Natural killer cell (primary cell): ENCODE measurements around the gene IZUMO1. TPM values are rescaled to one million over a fixed set of nuclear protein-coding genes. Genes with fewer than 3 reads are reported as not detected.
"Not testable (repeated sequence)": the region's sequence is repeated elsewhere in the genome, so short reads cannot be mapped to it uniquely, and the experiment has no call there.

ENCODE experiments used
- ATAC-seq, 3 donors: fragments of 150-1000 bp in 2 of 3; fragments of 200-7000 bp in 1 of 3; cut with Tn5 transposase; 1 replicate in 1 of 3; 2 replicates in 2 of 3; pipeline ENCODE4 v1.10.0; 2021; ENCODE audit warnings: mild to moderate bottlenecking in 2 of 3, moderate library complexity in 2 of 3
- DNase-seq, 2 donors: peaks; one replicate each; pipeline versions ENCODE4 v3.0.0 to v3.0.0-alpha.2; 2013 to 2021; ENCODE audit warnings: mixed read lengths in 1 of 2
- H3K27ac ChIP-seq: one replicate; pipeline ENCODE4 v1.5.1; 2013; ENCODE audit warnings: mild to moderate bottlenecking, low read length
- H3K27me3 ChIP-seq: one replicate; pipeline ENCODE4 v1.6.1; 2013; ENCODE audit warnings: low read length; ENCODE audit not compliant: control insufficient read depth, insufficient read depth
- H3K36me3 ChIP-seq: one replicate; pipeline ENCODE4 v1.6.1; 2013; ENCODE audit warnings: low read length; ENCODE audit not compliant: control insufficient read depth, insufficient read depth
- H3K4me1 ChIP-seq: one replicate; pipeline ENCODE4 v1.6.1; 2013; ENCODE audit warnings: low read length; ENCODE audit not compliant: control insufficient read depth, insufficient read depth
- H3K4me3 ChIP-seq: one replicate; pipeline ENCODE4 v1.5.1; 2013; ENCODE audit warnings: low read length
- H3K9me3 ChIP-seq: one replicate; pipeline ENCODE4 v1.6.1; 2013; ENCODE audit warnings: low read length; ENCODE audit not compliant: control insufficient read depth, insufficient read depth
- H3K27ac Mint-ChIP-seq, 2 donors: one replicate each; pipeline ENCODE4 v1.8.0; 2022; ENCODE audit warnings: mild to moderate bottlenecking in 2 of 2, mixed read lengths in 2 of 2, moderate library complexity in 1 of 2
- H3K27me3 Mint-ChIP-seq, 2 donors: one replicate each; pipeline ENCODE4 v1.8.0; 2022; ENCODE audit warnings: low read depth in 2 of 2, mixed read lengths in 2 of 2
- H3K36me3 Mint-ChIP-seq: one replicate; pipeline ENCODE4 v1.8.0; 2022; ENCODE audit warnings: mixed read lengths
- H3K4me1 Mint-ChIP-seq, 2 donors: one replicate each; pipeline ENCODE4 v1.8.0; 2022; ENCODE audit warnings: mixed read lengths in 2 of 2
- H3K4me3 Mint-ChIP-seq: one replicate; pipeline ENCODE4 v1.8.0; 2022; ENCODE audit warnings: mild to moderate bottlenecking, moderate library complexity, mixed read lengths
- H3K9me3 Mint-ChIP-seq, 2 donors: one replicate each; pipeline ENCODE4 v1.8.0; 2022; ENCODE audit warnings: mixed read lengths in 2 of 2
- WGBS: methylation state at CpG from one replicate; pipeline ENCODE4 v1.1.7; 2013; ENCODE audit warnings: missing lambda C conversion rate; ENCODE audit not compliant: insufficient coverage; 5-methylcytosine and 5-hydroxymethylcytosine counted together
- intact Hi-C: fragments of 100-400 bp; cut with micrococcal nuclease; formaldehyde crosslinking; loops from one replicate; pipeline ENCODE4 v1.14.2; 2022
- total RNA-seq, 4 donors: library from RNA; stranded (reverse); fragments of 120-200 nt in 1 of 4; gene quantifications; one replicate each; pipeline versions ENCODE4 v1.2.3 to v1.2.4, GENCODE V29; 2013 to 2022
- TF ChIP-seq, protein P1 (sequence below): fragments of 200-600 bp; IDR thresholded peaks from one replicate; pipeline ENCODE4 v1.8.0; 2022; ENCODE audit warnings: antibody characterized with exemption

IZUMO1 gene
- total RNA-seq, 3 donors from 2014 or later (not counting 1 experiment from before 2014, with no cell fraction given), result not detected

DNA sequence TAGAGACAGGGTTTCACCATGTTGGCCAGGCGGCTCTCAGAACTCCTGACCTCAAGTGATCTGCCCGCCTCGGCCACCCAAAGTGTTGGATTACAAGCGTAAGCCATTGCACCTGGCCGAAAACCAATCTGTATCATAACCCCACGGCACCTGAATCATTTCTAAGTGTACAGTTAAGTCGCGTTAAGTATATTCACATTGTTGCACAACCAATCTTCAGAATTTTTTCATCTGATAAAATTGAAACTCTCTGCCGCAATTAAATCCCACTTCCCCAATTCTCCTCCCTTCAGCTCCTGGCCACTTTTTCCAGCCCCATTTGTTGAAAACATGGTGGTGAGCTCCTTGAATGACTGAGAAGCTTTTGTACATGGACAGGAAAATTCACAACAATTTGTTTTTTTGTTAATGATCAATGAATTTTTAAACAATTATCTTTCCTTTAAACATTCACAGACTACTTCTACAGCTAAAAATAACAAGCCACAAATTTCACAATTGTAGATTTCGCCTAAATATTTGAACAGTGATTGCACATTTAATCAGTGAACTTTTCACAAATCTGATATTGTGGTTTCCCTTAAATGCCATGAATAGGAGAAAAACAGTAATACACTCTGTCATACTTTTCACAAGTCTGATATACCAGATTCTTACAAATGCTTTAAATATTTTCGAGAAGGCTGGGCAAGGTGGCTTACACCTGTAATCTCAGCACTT, 22.4 kb upstream of the IZUMO1 start:
- Histone ChIP-seq H3K27ac (no peak overlapping the region), H3K4me1 (no peaks in the 10 kb centered on the region), H3K9me3 (no peaks in the 10 kb centered on the region), H3K4me3 (no peak overlapping the region), H3K27me3 (peaks cover 3% of the 10 kb centered on the region), H3K36me3 (no peaks in the 10 kb centered on the region)
- Mint-ChIP-seq H3K36me3 (no peaks in the 10 kb centered on the region), H3K27me3 (peaks cover 13 to 15% of the 10 kb centered on the region in 2 donors), H3K4me1 (no peaks in the 10 kb centered on the region), H3K27ac (no peak overlapping the region), H3K9me3 (no peaks in the 10 kb centered on the region), H3K4me3 (no peak overlapping the region)
- 74% methylated on average over 10 of the region's 11 CpGs for WGBS
- intact Hi-C loops, result no loop called here
- no peak for DNase-seq
- TF ChIP-seq, protein P1, sequence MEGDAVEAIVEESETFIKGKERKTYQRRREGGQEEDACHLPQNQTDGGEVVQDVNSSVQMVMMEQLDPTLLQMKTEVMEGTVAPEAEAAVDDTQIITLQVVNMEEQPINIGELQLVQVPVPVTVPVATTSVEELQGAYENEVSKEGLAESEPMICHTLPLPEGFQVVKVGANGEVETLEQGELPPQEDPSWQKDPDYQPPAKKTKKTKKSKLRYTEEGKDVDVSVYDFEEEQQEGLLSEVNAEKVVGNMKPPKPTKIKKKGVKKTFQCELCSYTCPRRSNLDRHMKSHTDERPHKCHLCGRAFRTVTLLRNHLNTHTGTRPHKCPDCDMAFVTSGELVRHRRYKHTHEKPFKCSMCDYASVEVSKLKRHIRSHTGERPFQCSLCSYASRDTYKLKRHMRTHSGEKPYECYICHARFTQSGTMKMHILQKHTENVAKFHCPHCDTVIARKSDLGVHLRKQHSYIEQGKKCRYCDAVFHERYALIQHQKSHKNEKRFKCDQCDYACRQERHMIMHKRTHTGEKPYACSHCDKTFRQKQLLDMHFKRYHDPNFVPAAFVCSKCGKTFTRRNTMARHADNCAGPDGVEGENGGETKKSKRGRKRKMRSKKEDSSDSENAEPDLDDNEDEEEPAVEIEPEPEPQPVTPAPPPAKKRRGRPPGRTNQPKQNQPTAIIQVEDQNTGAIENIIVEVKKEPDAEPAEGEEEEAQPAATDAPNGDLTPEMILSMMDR, result no peak
- ATAC-seq, result no peak

DNA sequence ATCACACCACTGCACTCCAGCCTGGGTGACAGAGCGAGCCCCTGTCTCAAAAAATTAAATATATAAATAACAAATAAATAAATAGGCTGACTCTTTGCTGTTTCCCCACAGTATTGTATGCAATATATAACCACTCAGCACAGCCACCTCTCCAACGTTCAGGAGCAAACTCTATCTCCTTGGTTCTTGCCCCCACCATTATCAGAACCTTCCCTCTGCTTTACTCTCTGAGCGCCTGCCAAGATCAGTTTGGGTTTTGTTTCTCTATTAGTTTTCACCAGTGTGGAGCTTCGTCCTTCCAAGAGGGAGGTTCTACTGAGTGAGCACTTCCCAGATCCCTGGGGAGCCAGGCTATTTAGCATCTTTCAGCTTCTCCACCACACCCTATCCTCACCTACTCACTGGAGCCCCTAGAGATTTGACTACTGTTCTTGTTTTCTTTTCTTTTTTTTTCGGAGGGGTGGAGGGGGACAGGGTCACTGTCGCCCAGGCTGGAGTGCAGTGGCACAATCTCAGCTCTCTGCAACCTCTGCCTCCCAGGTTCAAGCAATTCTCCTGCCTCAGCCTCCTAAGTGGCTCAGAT, 21.6 kb upstream of the IZUMO1 start:
- H3K4me3 ChIP-seq, H3K27ac ChIP-seq, H3K27ac Mint-ChIP-seq, DNase-seq, H3K36me3 Mint-ChIP-seq, ATAC-seq, H3K9me3 Mint-ChIP-seq, H3K4me1 ChIP-seq, intact Hi-C loops, H3K4me3 Mint-ChIP-seq, H3K36me3 ChIP-seq, H3K4me1 Mint-ChIP-seq, H3K9me3 ChIP-seq, H3K27me3 ChIP-seq: not testable (repeated sequence)
- H3K27me3 Mint-ChIP-seq, result peaks cover 13 to 15% of the 10 kb centered on the region in 2 donors
- WGBS, result 44% methylated on average over 6 of the region's 6 CpGs

GRCh38 chr19:48765816-48766215, 19.1 kb upstream of the IZUMO1 start:
- not testable (repeated sequence) for H3K36me3 Mint-ChIP-seq

DNA sequence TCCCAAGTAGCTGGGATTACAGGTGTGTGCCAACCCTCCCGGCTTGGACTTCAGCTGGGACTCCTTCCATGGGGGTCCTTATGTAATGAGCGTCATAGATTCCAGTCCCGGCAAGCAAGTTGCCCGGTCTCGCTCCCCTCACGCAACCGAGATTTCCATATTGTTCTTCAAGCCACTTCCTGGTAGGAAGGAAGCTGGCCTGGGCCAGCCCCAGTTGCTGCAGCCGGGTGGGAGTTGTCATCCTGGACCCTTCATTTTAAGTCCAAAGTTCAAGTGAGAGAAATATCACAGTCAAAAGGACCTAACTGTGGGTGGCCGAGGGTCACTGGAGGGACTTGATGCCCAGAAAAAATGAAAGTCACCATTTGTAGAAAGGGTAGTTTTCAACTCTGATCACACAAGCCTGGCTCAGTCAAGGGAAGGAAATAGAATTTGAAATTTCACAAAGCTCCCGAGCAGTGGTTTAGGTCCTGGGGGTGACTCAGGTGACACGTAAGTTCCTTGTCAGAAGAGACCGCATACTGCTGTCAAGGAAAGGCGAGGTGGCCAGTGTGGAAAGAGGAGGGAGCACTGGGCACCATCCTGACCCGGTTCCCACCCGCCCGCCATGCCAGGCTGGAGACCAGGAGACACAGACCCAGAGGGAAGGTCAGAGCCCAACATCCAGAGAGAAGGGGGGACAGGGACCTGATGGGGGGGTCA, 13.9 kb upstream of the IZUMO1 start:
- H3K4me3 ChIP-seq, result no peak overlapping the region
- DNase-seq (no peak), ATAC-seq (no peak)
- H3K4me1 ChIP-seq, result no peaks in the 10 kb centered on the region
- no peaks in the 10 kb centered on the region for H3K36me3 Mint-ChIP-seq
- intact Hi-C loops, result no loop called here
- 38% methylated on average over 16 of the region's 16 CpGs for WGBS
- no peaks in the 10 kb centered on the region for H3K9me3 Mint-ChIP-seq
- H3K27ac Mint-ChIP-seq, result no peak overlapping the region
- peaks cover 8 to 24% of the 10 kb centered on the region in 2 donors for H3K27me3 Mint-ChIP-seq
- H3K36me3 ChIP-seq, result no peaks in the 10 kb centered on the region
- no peak overlapping the region for H3K27ac ChIP-seq
- peaks cover 2% of the 10 kb centered on the region for H3K27me3 ChIP-seq
- no peaks in the 10 kb centered on the region for H3K9me3 ChIP-seq
- H3K4me3 Mint-ChIP-seq, result no peak overlapping the region
- TF ChIP-seq, protein P1, result no peak
- no peaks in the 10 kb centered on the region for H3K4me1 Mint-ChIP-seq

More at GRCh38 chr19:48765816-48766215, 19.1 kb upstream of the IZUMO1 start:
- ATAC-seq, H3K36me3 ChIP-seq, DNase-seq, H3K9me3 ChIP-seq, H3K4me3 ChIP-seq, H3K4me3 Mint-ChIP-seq, H3K9me3 Mint-ChIP-seq, H3K27ac Mint-ChIP-seq, H3K4me1 Mint-ChIP-seq, H3K27me3 ChIP-seq, intact Hi-C loops, H3K4me1 ChIP-seq, H3K27ac ChIP-seq: not testable (repeated sequence)
- H3K27me3 Mint-ChIP-seq, result peaks cover 19 to 27% of the 10 kb centered on the region in 2 donors
- 88% methylated on average over 2 of the region's 5 CpGs for WGBS
